ENCODE results near the gene FIGLA.
"Not testable (repeated sequence)": the region's sequence is repeated elsewhere in the genome, so short reads cannot be mapped to it uniquely, and the experiment has no call there.

FIGLA gene

GRCh38 chr2:70807828-70808118 lies 17.3 kb upstream of the FIGLA start:
- DNase-seq = no peak

- DNase-seq = no peak
These were observed 16.8 kb upstream of the FIGLA start for GRCh38 chr2:70807102-70807827.

GRCh38 chr2:70806620-70807019 lies 16.2 kb upstream of the FIGLA start:
- DNase-seq = no peak

- no peak for DNase-seq
These were observed 15.6 kb upstream of the FIGLA start for GRCh38 chr2:70806013-70806412.

GRCh38 chr2:70801607-70802263 lies 11.3 kb upstream of the FIGLA start:
- DNase-seq = no peak

GRCh38 chr2:70799706-70800105 lies 9.3 kb upstream of the FIGLA start:
- no peak for DNase-seq

- DNase-seq = not testable (repeated sequence)
These were observed 7.6 kb upstream of the FIGLA start for GRCh38 chr2:70797996-70798395.

GRCh38 chr2:70797506-70797905 lies 7.1 kb upstream of the FIGLA start:
- no peak for DNase-seq

- DNase-seq = no peak
These were observed 5.8 kb upstream of the FIGLA start for GRCh38 chr2:70796262-70796661.

- DNase-seq = no peak
These were observed 4.9 kb upstream of the FIGLA start for GRCh38 chr2:70795164-70795995.

- DNase-seq = no peak
These were observed 3.0 kb upstream of the FIGLA start for GRCh38 chr2:70793450-70793849.

GRCh38 chr2:70789304-70790135 lies 923 bp downstream of the FIGLA start:
- peak; percentile 66 for DNase-seq

GRCh38 chr2:70785137-70785911 lies 5.1 kb downstream of the FIGLA start:
- peak; percentile 51 for DNase-seq

- no peak for DNase-seq
These were observed 6.1 kb downstream of the FIGLA start for GRCh38 chr2:70784320-70784719.

GRCh38 chr2:70779911-70780545 lies 10.4 kb downstream of the FIGLA start:
- no peak for DNase-seq

- no peak for DNase-seq
These were observed 11.0 kb downstream of the FIGLA start for GRCh38 chr2:70779491-70779890.

GRCh38 chr2:70778676-70779075 lies 11.8 kb downstream of the FIGLA start:
- no peak for DNase-seq

- no peak for DNase-seq
These were observed 13.0 kb downstream of the FIGLA start for GRCh38 chr2:70777450-70777849.

GRCh38 chr2:70776266-70776665 lies 14.2 kb downstream of the FIGLA start:
- DNase-seq = no peak

- DNase-seq = no peak
These were observed 15.3 kb downstream of the FIGLA start for GRCh38 chr2:70775141-70775540.

GRCh38 chr2:70772486-70773155 lies 17.8 kb downstream of the FIGLA start:
- DNase-seq = no peak

All from left hindlimb (tissue), 1 donor.